H9 (cell line): ENCODE results near the gene IL1RN. TPM values are rescaled to one million over a fixed set of nuclear protein-coding genes. Genes with fewer than 3 reads are reported as not detected.

Experiments used
- DNase-seq: peaks from one replicate; pipeline ENCODE4 v3.0.0-alpha.2; 2017
- H2AFZ ChIP-seq: one replicate; pipeline ENCODE4 v1.6.1; 2013; ENCODE audit warnings: mild to moderate bottlenecking, low read length, control low read depth, moderate library complexity
- H2AK5ac ChIP-seq: 2 replicates; pipeline ENCODE4 v1.6.1; 2013; ENCODE audit warnings: low read length, control low read depth, mixed read lengths; ENCODE audit not compliant: insufficient read length
- H2BK120ac ChIP-seq: one replicate; pipeline ENCODE4 v1.6.1; 2013; ENCODE audit warnings: low read depth, mild to moderate bottlenecking, low read length, control low read depth, inconsistent platforms; ENCODE audit not compliant: poor library complexity, severe bottlenecking
- H2BK12ac ChIP-seq: 2 replicates; pipeline ENCODE4 v1.6.1; 2013; ENCODE audit warnings: low read length, control low read depth, mixed read lengths, low read depth; ENCODE audit not compliant: insufficient read length
- H2BK15ac ChIP-seq: 2 replicates; pipeline ENCODE4 v1.6.1; 2013; ENCODE audit warnings: low read depth, low read length, control low read depth
- H2BK20ac ChIP-seq: one replicate; pipeline ENCODE4 v1.6.1; 2013; ENCODE audit warnings: low read depth, mild to moderate bottlenecking, low read length, control low read depth, inconsistent platforms; ENCODE audit not compliant: poor library complexity, severe bottlenecking
- H2BK5ac ChIP-seq: 2 replicates; pipeline ENCODE4 v1.6.1; 2013; ENCODE audit warnings: low read length, control low read depth, mixed read lengths; ENCODE audit not compliant: insufficient read length
- H3K14ac ChIP-seq: 2 replicates; pipeline ENCODE4 v1.6.1; 2013; ENCODE audit warnings: low read length, control low read depth; ENCODE audit not compliant: insufficient read depth
- H3K18ac ChIP-seq: 2 replicates; pipeline ENCODE4 v1.6.1; 2013; ENCODE audit warnings: low read depth, mild to moderate bottlenecking, mixed read lengths, low read length, control low read depth; ENCODE audit not compliant: insufficient read length
- H3K23ac ChIP-seq: 2 replicates; pipeline ENCODE4 v1.6.1; 2013; ENCODE audit warnings: low read length, control low read depth, mixed read lengths, low read depth; ENCODE audit not compliant: insufficient read length
- H3K23me2 ChIP-seq: 2 replicates; pipeline ENCODE4 v1.6.1; 2013; ENCODE audit warnings: low read depth, mild to moderate bottlenecking, mixed read lengths, low read length, control low read depth; ENCODE audit not compliant: insufficient read length, poor library complexity, severe bottlenecking
- H3K27ac ChIP-seq: 2 replicates; pipeline ENCODE4 v1.5.1; 2013; ENCODE audit warnings: low read length, control low read depth, mixed read lengths, low read depth; ENCODE audit not compliant: insufficient read length
- H3K27me3 ChIP-seq: 2 replicates; pipeline ENCODE4 v1.6.1; 2013; ENCODE audit warnings: low read length, control low read depth, inconsistent platforms; ENCODE audit not compliant: insufficient read depth
- H3K4ac ChIP-seq: 2 replicates; pipeline ENCODE4 v1.6.1; 2013; ENCODE audit warnings: low read depth, mild to moderate bottlenecking, control low read depth, inconsistent platforms, low read length, moderate library complexity
- H3K4me1 ChIP-seq: 2 replicates; pipeline ENCODE4 v1.6.1; 2013; ENCODE audit warnings: low read length, control low read depth, inconsistent platforms; ENCODE audit not compliant: insufficient read depth
- H3K4me2 ChIP-seq: 2 replicates; pipeline ENCODE4 v1.6.1; 2013; ENCODE audit warnings: low read length, control low read depth, mixed read lengths; ENCODE audit not compliant: insufficient read length, insufficient read depth
- H3K56ac ChIP-seq: 2 replicates; pipeline ENCODE4 v1.6.1; 2013; ENCODE audit warnings: low read depth, mild to moderate bottlenecking, mixed read lengths, low read length, control low read depth; ENCODE audit not compliant: insufficient read length
- H3K79me1 ChIP-seq: 2 replicates; pipeline ENCODE4 v1.6.1; 2013; ENCODE audit warnings: low read depth, mild to moderate bottlenecking, moderate library complexity, low read length, control low read depth, inconsistent platforms; ENCODE audit not compliant: insufficient read depth, poor library complexity, severe bottlenecking
- H3K79me2 ChIP-seq: 2 replicates; pipeline ENCODE4 v1.6.1; 2013; ENCODE audit warnings: low read length, control low read depth, inconsistent platforms; ENCODE audit not compliant: insufficient read depth
- H3K9ac ChIP-seq: 2 replicates; pipeline ENCODE4 v1.6.1; 2013; ENCODE audit warnings: low read length, control low read depth, mixed read lengths; ENCODE audit not compliant: insufficient read length; ENCODE audit errors: extremely low read depth
- H3K9me3 ChIP-seq: one replicate; pipeline ENCODE4 v1.6.1; 2013; ENCODE audit warnings: low read depth, low read length, inconsistent platforms; ENCODE audit not compliant: control insufficient read depth
- H3T11ph ChIP-seq: one replicate; pipeline ENCODE4 v1.6.1; 2013; ENCODE audit warnings: mild to moderate bottlenecking, low read length, control low read depth, inconsistent platforms
- H4K20me1 ChIP-seq: one replicate; pipeline ENCODE4 v1.6.1; 2013; ENCODE audit not compliant: control insufficient read depth, insufficient read length, insufficient read depth
- H4K5ac ChIP-seq: 2 replicates; pipeline ENCODE4 v1.6.1; 2013; ENCODE audit warnings: low read depth, mild to moderate bottlenecking, mixed read lengths, low read length, control low read depth; ENCODE audit not compliant: insufficient read length
- H4K8ac ChIP-seq: replicated peaks from 2 replicates; pipeline ENCODE4 v1.6.1; 2013; ENCODE audit warnings: low read length, control low read depth, mixed read lengths, low read depth; ENCODE audit not compliant: insufficient read length
- H4K91ac ChIP-seq: 2 replicates; pipeline ENCODE4 v1.6.1; 2013; ENCODE audit warnings: low read depth, mild to moderate bottlenecking, moderate library complexity, mixed read lengths, low read length, control low read depth; ENCODE audit not compliant: insufficient read length
- H3K27ac Mint-ChIP-seq, 3 experiments: 2 replicates in 2 of 3; 3 replicates in 1 of 3; pipeline ENCODE4 v1.8.0; 2020 to 2021; ENCODE audit warnings: mixed read lengths in 3 of 3, mild to moderate bottlenecking in 1 of 3, moderate library complexity in 1 of 3
- H3K27me3 Mint-ChIP-seq: 2 replicates; pipeline ENCODE4 v1.8.0; 2021; ENCODE audit warnings: low read depth, mild to moderate bottlenecking, moderate library complexity, mixed read lengths
- H3K36me3 Mint-ChIP-seq, 3 experiments: 2 replicates in 2 of 3; 3 replicates in 1 of 3; pipeline ENCODE4 v1.8.0; 2020 to 2021; ENCODE audit warnings: low read depth in 3 of 3, mixed read lengths in 3 of 3; ENCODE audit not compliant: insufficient read depth in 1 of 3
- H3K4me1 Mint-ChIP-seq, 2 experiments: 2 replicates each; pipeline ENCODE4 v1.8.0; 2020; ENCODE audit warnings: mixed read lengths in 2 of 2
- H3K4me3 Mint-ChIP-seq, 2 experiments: 2 replicates in 1 of 2; 3 replicates in 1 of 2; pipeline ENCODE4 v1.8.0; 2020 to 2021; ENCODE audit warnings: mild to moderate bottlenecking in 2 of 2, mixed read lengths in 2 of 2, moderate library complexity in 1 of 2
- H3K9me3 Mint-ChIP-seq, 2 experiments: 2 replicates in 1 of 2; 3 replicates in 1 of 2; pipeline ENCODE4 v1.8.0; 2020; ENCODE audit warnings: mild to moderate bottlenecking in 2 of 2, mixed read lengths in 2 of 2, moderate library complexity in 1 of 2
- WGBS: extraction: QIAGEN DNeasy Blood & Tissue Kit; methylation state at CpG from one replicate; pipeline ENCODE4 v1.1.7; 2013; ENCODE audit warnings: missing lambda C conversion rate, low lambda C conversion rate, mixed read lengths; ENCODE audit not compliant: insufficient read length; ENCODE audit errors: extremely low coverage; 5-methylcytosine and 5-hydroxymethylcytosine counted together
- total RNA-seq: library from RNA; stranded (reverse); gene quantifications from 2 replicates; pipeline ENCODE4 v1.2.1, GENCODE V29; 2021
- TF ChIP-seq, protein P1 (sequence below): fragments of 200-600 bp; sonication (generic); conservative IDR thresholded peaks from 3 replicates; pipeline ENCODE4 v1.8.0; 2021; ENCODE audit warnings: antibody characterized with exemption, mild to moderate bottlenecking

The IL1RN gene
- total RNA-seq, 1 experiment from 2014 or later = not detected

DNA sequence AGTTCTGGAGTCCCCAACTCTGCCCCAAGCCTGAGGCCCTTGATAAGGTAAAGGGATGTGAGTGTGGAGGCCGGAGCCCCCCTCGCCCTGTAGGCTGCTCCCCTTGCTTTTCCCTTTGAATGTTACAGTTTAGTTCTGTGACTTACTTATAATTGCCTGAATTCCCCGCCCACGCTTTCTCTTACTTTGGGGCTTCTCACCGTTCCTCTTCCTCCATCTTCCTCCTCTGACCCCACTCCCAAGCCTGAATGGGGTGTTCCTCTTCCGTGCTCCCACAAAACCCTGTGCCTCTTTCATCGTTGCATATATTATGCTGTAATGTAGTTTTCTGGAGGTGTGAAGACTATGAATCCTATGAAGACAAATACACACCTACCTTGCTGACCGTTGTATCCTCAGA, 15.0 kb upstream of the IL1RN start:
- Histone ChIP-seq H2AFZ (no peak overlapping the region), H2BK12ac (no peak overlapping the region), H3K23ac (no peak overlapping the region), H4K5ac (no peak overlapping the region), H3K27me3 (no peaks in the 10 kb centered on the region), H3K56ac (no peak overlapping the region), H3K27ac (no peak overlapping the region), H4K8ac (no peak overlapping the region), H3K4ac (no peak overlapping the region), H2BK5ac (no peak overlapping the region), H3T11ph (no peak overlapping the region), H3K79me2 (no peaks in the 10 kb centered on the region), H3K18ac (no peak overlapping the region), H3K4me1 (peaks cover 5% of the 10 kb centered on the region; the same call in 1 of the 2 replicates), H3K4me2 (no peak overlapping the region), H3K23me2 (no peaks in the 10 kb centered on the region), H3K9ac (no peak overlapping the region), H2BK15ac (no peak overlapping the region), H2BK120ac (no peak overlapping the region), H2AK5ac (no peak overlapping the region), H3K9me3 (no peaks in the 10 kb centered on the region), H3K14ac (no peak overlapping the region), H4K20me1 (no peaks in the 10 kb centered on the region), H3K79me1 (no peaks in the 10 kb centered on the region), H4K91ac (no peak overlapping the region), H2BK20ac (no peak overlapping the region)
- Mint-ChIP-seq H3K36me3 (no peaks in the 10 kb centered on the region), H3K27me3 (no peaks in the 10 kb centered on the region), H3K4me3 (no peak overlapping the region), H3K27ac (no peak overlapping the region), H3K4me1 (no peaks in the 10 kb centered on the region), H3K9me3 (peaks cover 0 to 2% of the 10 kb centered on the region in 2 experiments; a peak in 1 of 5 replicates)
- no peak for DNase-seq
- no CpG with 5 or more reads among the region's 8 CpGs for WGBS
- TF ChIP-seq, protein P1, sequence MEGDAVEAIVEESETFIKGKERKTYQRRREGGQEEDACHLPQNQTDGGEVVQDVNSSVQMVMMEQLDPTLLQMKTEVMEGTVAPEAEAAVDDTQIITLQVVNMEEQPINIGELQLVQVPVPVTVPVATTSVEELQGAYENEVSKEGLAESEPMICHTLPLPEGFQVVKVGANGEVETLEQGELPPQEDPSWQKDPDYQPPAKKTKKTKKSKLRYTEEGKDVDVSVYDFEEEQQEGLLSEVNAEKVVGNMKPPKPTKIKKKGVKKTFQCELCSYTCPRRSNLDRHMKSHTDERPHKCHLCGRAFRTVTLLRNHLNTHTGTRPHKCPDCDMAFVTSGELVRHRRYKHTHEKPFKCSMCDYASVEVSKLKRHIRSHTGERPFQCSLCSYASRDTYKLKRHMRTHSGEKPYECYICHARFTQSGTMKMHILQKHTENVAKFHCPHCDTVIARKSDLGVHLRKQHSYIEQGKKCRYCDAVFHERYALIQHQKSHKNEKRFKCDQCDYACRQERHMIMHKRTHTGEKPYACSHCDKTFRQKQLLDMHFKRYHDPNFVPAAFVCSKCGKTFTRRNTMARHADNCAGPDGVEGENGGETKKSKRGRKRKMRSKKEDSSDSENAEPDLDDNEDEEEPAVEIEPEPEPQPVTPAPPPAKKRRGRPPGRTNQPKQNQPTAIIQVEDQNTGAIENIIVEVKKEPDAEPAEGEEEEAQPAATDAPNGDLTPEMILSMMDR = no peak
